NCI-H146 (cell line): ENCODE data around the gene TMC4.
"Not testable (repeated sequence)": the region's sequence is repeated elsewhere in the genome, so short reads cannot be mapped to it uniquely, and the experiment has no call there.

Source experiments
- DNase-seq: peaks from one replicate; lab custom pipeline; 2025; lab: John Stamatoyannopoulos, UW

TMC4 gene

GRCh38 chr19:54179921-54180461 is 7.0 kb upstream of the TMC4 start:
- peak; percentile 82 for DNase-seq

GRCh38 chr19:54179262-54179852 is 6.4 kb upstream of the TMC4 start:
- DNase-seq, result no peak

- peak; percentile 19 for DNase-seq
Observed at GRCh38 chr19:54178581-54179261, 5.8 kb upstream of the TMC4 start.

GRCh38 chr19:54173951-54174834 is 1.2 kb upstream of the TMC4 start:
- DNase-seq, result no peak

- no peak for DNase-seq
Observed at GRCh38 chr19:54173359-54173699, 369 bp upstream of the TMC4 start.

GRCh38 chr19:54171736-54172431 is 1.1 kb downstream of the TMC4 start:
- DNase-seq, result not testable (repeated sequence)

- DNase-seq, result no peak
Observed at GRCh38 chr19:54169149-54169740, 3.7 kb downstream of the TMC4 start.

- peak; percentile 86 for DNase-seq
Observed at GRCh38 chr19:54168174-54168917, 4.6 kb downstream of the TMC4 start.

GRCh38 chr19:54165222-54165621 is 7.7 kb downstream of the TMC4 start:
- no peak for DNase-seq

- peak; percentile 82 for DNase-seq
Observed at GRCh38 chr19:54164369-54165068, 8.4 kb downstream of the TMC4 start.

GRCh38 chr19:54162884-54163283 is 10.1 kb downstream of the TMC4 start:
- no peak for DNase-seq

GRCh38 chr19:54162241-54162805 is 10.6 kb downstream of the TMC4 start:
- peak; percentile 88 for DNase-seq

- DNase-seq, result peak; percentile 56
Observed at GRCh38 chr19:54160854-54161253, 12.1 kb downstream of the TMC4 start.

- DNase-seq, result peak; percentile 56
Observed at GRCh38 chr19:54160182-54160811, 12.7 kb downstream of the TMC4 start.

- DNase-seq, result peak; percentile 100
Observed at GRCh38 chr19:54159352-54160181, 13.4 kb downstream of the TMC4 start, which contains the start of gene LENG1. LENG1 (minus strand) TSS chr19:54159721; CDS start chr19:54159695, 26 bp downstream.

- DNase-seq, result no peak
Observed at GRCh38 chr19:54158812-54159351, 14.1 kb downstream of the TMC4 start.

GRCh38 chr19:54156953-54157352 is 16.0 kb downstream of the TMC4 start:
- no peak for DNase-seq

GRCh38 chr19:54156490-54156889 is 16.5 kb downstream of the TMC4 start:
- no peak for DNase-seq
